ENCODE results near the gene ZBTB20. TPM values are rescaled to one million over a fixed set of nuclear protein-coding genes. Genes with fewer than 3 reads are reported as not detected.
"Not testable (repeated sequence)": the region's sequence is repeated elsewhere in the genome, so short reads cannot be mapped to it uniquely, and the experiment has no call there.

ZBTB20 gene
- total RNA-seq = 6.5 and 13.9 TPM in 2 replicates

DNA sequence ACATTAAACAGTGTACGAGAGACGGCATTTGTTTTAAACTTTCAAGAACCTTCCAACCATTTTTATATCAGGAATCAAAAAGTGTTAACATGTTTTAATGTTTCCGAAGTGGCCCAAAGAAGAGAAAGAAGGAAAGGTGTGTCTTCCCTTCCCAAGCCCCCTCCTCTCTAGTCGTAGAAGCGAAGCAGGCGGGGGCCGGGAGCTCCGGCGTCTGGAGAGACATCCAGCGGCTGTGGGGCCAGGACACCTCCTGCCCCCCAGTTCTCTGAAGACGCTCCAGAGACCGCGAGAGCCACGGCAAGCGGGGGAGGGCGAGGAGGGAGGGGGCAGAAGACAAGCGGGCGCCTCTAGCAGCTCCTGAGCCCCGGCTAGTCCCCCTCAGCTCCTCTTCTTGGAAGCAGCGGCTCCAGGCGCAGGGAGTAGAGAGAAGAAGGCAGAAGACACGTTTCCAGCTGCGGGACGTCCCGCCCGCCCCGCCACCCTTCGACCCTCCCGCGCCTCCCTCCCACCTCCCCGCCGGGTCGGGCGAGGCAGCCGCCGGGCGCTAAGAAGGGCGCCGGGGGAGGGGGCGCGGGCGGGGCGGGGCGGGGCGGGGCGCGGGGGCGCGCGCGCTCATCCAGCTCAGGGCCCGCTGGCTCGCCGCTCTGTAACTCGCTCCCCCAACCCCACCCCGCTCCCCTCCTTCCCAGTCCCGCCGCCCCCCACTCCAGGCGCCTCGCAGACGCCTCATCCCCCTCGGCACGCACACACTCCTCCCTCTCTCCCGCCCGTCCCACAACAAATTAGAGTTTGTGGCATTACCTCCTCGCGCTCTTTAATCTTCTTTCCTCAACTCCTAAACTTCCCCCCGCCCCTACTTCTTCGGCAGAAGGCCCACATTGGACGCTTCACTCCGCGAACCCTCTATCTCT is at the start of gene ZBTB20:
Gene ZBTB20, minus strand, starts transcription at position 871 of the 911 bp plus-strand sequence.
- peak in 1 of 2 donors; percentile 85 for DNase-seq (ENCODE audit: low read depth in 2 of 2)

DNA sequence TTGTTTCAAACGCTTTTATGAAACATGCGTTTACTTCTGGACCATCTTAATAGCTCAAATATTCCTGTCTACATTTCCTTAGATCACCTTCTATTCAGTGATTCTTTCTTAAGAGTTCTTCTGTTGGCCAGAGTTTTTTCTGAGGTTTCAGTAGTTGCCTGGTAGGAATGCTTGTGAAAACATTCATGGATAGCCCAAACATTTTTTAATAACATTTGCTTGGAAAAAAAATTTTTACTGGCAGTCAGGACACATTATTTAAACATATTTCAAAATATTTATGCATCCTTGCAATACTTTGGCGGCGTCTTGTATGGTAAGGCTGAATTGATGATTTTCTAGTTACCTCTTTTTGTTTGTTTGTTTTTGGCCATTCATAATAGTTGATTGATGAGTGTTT is 47.4 kb upstream of the ZBTB20 start:
- no peak for DNase-seq (ENCODE audit: low read depth in 2 of 2)

DNA sequence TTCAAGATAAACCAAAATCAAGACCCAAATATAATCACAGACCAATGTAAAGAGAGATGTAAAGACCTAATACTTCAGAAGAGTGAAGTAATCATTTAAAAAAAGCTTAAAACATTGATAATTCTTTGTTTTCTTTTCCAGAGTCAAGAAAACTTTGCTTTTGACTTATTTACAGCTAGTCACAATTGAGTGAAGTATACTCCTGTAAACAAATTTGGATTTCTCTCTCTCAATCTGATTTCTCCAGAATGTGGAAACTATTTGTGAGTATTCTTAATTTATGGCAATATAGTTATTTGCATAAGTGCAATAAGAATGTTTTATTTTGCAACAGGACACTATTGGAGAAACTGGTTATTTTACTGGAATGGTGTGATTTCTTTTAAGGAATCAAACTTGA is 43.7 kb upstream of the ZBTB20 start:
- DNase-seq (ENCODE audit: low read depth in 2 of 2) = no peak

DNA sequence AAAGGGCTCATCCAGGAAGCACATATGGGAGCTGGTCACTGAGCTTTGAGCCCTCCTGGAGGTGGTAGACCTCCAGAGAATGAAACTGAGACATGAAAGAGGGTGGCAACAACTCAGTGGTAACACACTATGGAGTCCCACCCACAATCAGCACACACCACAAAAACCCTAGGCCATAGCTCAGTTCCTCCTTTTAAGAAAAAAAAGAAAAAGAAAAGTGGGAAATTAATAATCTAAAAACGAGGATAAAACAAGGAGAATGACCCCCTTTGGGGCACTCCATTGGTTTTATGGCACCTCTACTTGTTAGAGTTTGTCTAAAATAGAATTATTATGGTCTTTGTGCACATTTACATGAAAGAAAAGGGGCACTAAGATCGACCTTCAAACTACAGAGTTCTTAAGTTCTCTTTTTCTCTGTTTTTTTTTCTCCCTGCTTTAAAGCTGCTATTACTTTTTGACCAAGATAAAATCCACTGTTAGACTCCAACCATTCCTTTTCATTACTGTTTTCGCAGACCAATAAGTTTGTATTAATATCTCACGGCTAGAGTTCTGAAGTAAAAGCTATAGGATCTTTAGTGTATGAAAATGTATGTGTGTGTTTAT is 40.2 kb upstream of the ZBTB20 start:
- DNase-seq (ENCODE audit: low read depth in 2 of 2) = no peak

GRCh38 chr3:115186351-115187148 is 39.5 kb upstream of the ZBTB20 start:
- no peak for DNase-seq (ENCODE audit: low read depth in 2 of 2)

DNA sequence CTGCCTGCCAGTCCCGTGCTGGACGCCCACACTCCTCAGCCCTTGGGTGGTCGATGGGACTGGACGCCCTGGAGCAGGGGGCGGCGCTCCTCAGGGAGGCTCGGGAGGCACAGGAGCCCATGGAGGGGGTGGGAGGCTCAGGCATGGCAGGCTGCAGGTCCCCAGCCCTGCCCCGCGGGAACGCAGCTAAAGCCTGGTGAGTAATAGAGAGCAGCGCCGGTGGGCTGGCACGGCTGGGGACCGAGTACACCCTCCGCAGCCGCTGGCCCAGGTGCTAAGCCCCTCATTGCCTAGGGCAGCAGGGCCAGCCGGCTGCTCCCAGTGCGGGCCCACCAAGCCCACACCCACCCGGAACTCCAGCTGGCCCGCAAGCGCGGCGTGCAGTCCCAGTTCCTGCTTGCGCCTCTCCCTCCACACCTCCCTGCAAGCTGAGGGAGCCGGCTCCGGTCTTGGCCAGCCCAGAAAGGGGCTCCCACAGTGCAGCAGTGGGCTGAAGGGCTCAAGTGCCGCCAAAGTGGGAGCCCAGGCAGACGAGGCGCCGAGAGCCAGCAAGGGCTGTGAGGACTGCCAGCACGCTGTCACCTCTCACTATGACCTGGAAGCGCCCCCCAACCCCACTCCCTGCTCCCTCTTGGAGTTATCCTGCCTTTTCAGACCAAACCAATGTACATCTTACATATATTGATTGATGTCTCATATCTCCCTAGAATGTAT is 37.9 kb upstream of the ZBTB20 start:
- DNase-seq (ENCODE audit: low read depth in 2 of 2) = not testable (repeated sequence)

- DNase-seq (ENCODE audit: low read depth in 2 of 2) = not testable (repeated sequence)
Measured at GRCh38 chr3:115178930-115179329, 31.8 kb upstream of the ZBTB20 start.

GRCh38 chr3:115169808-115170207 is 22.7 kb upstream of the ZBTB20 start:
- peak in 1 of 2 donors; percentile 18 for DNase-seq (ENCODE audit: low read depth in 2 of 2)

- no peak for DNase-seq (ENCODE audit: low read depth in 2 of 2)
Measured at GRCh38 chr3:115165701-115166100, 18.6 kb upstream of the ZBTB20 start.

GRCh38 chr3:115165266-115165665 is 18.2 kb upstream of the ZBTB20 start:
- no peak for DNase-seq (ENCODE audit: low read depth in 2 of 2)

- DNase-seq (ENCODE audit: low read depth in 2 of 2) = no peak
Measured at GRCh38 chr3:115164374-115165221, 17.5 kb upstream of the ZBTB20 start.

- DNase-seq (ENCODE audit: low read depth in 2 of 2) = no peak
Measured at GRCh38 chr3:115162759-115163158, 15.7 kb upstream of the ZBTB20 start.

DNA sequence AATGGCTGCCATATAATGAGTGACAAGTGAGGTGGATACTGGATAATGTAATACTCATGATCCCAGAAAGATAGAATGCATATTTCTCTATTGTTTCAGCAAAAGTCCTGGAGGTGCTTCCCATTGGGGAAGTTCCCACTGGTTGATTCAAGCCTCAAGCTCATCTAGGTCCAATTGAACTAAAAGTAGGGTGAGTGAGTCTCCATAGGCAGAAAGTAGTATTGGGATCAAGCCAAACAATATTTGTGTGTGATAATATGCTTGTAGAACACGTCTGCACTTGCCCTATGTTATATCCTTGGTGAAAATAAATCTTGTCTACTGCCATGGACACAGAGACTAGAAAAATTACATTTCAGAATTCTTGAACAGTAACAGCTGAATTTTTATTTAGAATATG is 14.8 kb upstream of the ZBTB20 start:
- no peak for DNase-seq (ENCODE audit: low read depth in 2 of 2)

DNA sequence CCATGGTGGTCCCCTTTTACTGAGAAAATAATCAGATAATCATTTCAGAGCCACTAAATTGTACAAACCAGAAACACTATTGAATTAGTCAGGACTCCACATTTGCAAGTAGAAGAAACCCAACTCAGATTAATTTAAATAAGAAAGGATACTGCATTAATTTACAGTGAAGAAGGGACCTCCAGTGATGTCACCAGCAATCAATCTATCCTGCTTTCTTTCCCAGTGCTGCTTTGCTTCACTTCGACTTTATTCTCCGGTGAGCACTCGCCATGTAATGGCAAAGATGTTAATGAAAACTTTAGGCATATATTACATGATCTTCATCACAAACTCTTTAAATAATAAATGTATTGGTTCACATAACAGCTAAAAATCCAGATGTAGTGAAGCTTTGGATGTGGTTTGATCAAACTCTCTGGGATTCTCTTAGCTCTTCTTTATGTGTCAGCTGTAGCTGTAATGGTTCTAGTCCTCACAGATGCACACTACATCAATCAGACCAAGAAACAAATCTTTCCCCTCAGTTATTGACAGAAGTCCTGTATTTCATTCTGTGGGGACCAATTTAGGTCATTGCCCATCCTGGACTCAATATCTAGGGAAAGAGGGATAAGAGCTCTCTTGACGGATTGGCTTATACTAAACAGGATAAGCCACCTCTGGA is 14.2 kb upstream of the ZBTB20 start:
- DNase-seq (ENCODE audit: low read depth in 2 of 2) = no peak

DNA sequence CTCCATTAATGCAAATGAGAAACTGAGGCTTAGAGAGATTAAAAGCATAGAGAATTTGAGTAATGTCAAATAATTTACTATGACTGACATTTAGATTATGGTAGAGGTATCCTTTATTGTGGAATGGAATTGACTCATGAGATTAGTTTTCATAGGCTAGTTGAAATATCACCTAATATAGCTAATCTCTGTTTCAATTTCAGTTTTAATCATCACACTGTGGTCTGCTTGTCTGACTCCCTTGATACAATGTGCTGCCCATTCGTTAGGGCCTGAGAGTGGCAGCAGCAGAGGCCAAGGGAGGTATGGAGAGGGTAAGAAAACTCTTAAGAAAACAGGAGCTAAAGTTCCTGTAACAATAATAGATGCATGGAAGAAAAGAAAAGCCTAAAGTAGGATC is 13.2 kb upstream of the ZBTB20 start:
- DNase-seq (ENCODE audit: low read depth in 2 of 2) = no peak

DNA sequence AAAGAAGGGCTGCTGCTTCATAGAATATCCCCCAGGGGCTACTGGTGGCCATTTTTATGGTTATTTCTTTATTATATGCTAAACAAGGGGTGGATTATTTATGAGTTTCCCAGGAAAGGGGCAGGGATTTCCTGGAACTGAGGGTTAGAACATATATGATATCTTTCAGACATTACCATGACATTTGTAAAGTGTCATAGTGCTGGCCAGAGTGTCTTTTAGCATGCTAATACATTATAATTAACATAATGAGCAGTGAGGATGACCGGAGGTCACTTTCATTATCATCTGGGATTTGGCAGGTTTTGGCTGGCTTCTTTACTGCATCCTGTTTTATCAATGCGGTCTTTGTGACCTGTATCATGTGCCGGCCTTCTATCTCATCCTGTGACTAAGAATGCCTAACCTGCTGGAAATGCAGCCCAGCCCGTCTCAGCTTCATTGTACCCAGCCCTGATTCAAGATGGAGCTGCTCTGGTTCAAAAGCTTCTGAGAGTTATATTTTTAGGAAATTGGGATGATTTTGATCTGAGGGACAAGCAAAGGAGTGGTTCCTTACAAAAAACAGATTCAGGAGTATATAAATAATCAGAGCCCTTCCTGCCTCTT is 9.1 kb upstream of the ZBTB20 start:
- peak in 1 of 2 donors; percentile 83 for DNase-seq (ENCODE audit: low read depth in 2 of 2)

GRCh38 chr3:115154611-115155010 is 7.5 kb upstream of the ZBTB20 start:
- peak in 1 of 2 donors; percentile 82 for DNase-seq (ENCODE audit: low read depth in 2 of 2)

DNA sequence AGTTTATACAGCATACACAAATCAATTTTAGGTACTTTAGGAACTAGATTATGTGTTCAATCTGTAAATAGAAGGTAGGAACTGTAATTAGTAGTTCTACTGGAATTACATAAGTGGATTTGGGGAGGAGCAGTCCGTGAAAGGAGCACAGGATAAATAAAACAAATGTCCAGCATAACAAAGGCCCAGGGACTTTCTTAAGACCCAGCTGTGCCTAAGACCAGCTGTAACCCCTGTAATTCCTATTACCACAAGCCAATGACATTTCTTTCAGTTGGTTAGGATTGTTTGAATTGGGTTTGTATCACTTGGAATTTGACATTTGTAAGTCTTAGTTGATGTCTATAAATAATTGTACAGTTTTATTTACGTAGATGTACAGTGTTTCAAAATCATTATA is 4.8 kb upstream of the ZBTB20 start:
- no peak for DNase-seq (ENCODE audit: low read depth in 2 of 2)

DNA sequence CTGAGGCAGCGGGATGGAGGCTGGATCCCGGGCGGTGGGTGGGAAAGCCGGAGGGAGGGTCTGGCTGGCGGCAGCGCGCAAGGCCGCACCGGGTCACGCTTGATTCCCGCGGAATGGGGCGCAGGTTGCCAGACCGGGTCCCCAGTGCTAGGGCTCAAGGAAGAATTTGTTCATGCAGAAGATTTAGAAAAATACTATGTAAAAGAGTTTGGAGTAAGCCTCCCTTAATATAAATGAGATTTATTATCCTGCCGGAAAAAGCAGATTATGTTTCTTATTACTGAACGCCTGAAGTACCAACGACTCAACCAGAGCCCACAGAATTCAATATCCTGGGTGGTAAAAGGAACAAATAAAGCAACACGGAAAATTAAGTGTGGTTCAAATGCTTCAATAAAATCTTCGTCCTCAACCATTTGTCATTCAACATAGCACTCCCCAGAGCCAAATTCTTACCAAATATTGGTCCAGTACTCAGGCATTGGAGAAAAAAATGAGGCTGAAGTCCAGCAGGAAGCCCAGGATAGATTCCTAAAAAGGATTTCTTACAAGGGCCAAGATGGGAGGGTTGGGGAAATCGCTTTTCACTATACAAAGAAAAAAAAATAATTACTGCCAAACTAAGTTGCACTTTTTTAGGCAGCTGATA is 1.2 kb upstream of the ZBTB20 start:
- DNase-seq (ENCODE audit: low read depth in 2 of 2) = peak in 1 of 2 donors; percentile 2
